Endothelial cell of umbilical vein (primary cell): ENCODE measurements around the gene ZFPM1. TPM values are rescaled to one million over a fixed set of nuclear protein-coding genes. Genes with fewer than 3 reads are reported as not detected.

Source experiments
- BruUV-seq: library from RNA; stranded (reverse); fragments of 400-500 nt; replicated peaks from 2 replicates; lab custom pipeline; 2021; lab: Mats Ljungman, UMichigan
- CTCF ChIA-PET: fragments of 300-600, 350-600 bp; sonication (Branson Sonifier 250); formaldehyde crosslinking; loops from one replicate; lab custom pipeline; 2021; ENCODE audit warnings: antibody characterized with exemption, inconsistent platforms; lab: Charles Lee
- POLR2A ChIA-PET: fragments of 300-600, 350-600 bp; sonication (Branson Sonifier 250); formaldehyde crosslinking; loops from one replicate; lab custom pipeline; 2021; ENCODE audit warnings: antibody characterized with exemption, inconsistent platforms; lab: Charles Lee
- DNase-seq: peaks from one replicate; pipeline ENCODE4 v3.0.0-alpha.2; 2011; ENCODE audit warnings: low read depth, low spot score
- FAIRE-seq: peaks from 2 replicates; lab custom pipeline; 2011; peaks lifted over from hg19 to GRCh38; lab: Jason Lieb, UNC
- H2AFZ ChIP-seq: 2 replicates; pipeline ENCODE4 v1.6.0; 2012; ENCODE audit warnings: low read depth, low read length, control low read depth, inconsistent platforms
- H3K27ac ChIP-seq: 2 replicates; pipeline ENCODE4 v1.5.1; 2011; ENCODE audit warnings: low read depth, mild to moderate bottlenecking, control low read depth, low read length, moderate library complexity; ENCODE audit not compliant: insufficient read depth
- H3K27me3 ChIP-seq, 2 experiments: 2 replicates each; pipeline versions ENCODE4 v1.6.0 to v1.6.1; 2011; ENCODE audit warnings: low read length in 2 of 2, mixed read lengths in 1 of 2; ENCODE audit not compliant: control insufficient read depth in 2 of 2, insufficient read depth in 2 of 2
- H3K36me3 ChIP-seq, 2 experiments: 2 replicates in 1 of 2; 3 replicates in 1 of 2; pipeline ENCODE4 v1.5.1; 2011; ENCODE audit warnings: low read length in 2 of 2, mild to moderate bottlenecking in 1 of 2, moderate library complexity in 1 of 2; ENCODE audit not compliant: control insufficient read depth in 2 of 2, insufficient read depth in 2 of 2; ENCODE audit errors: extremely low read depth in 1 of 2
- H3K4me1 ChIP-seq: 3 replicates; pipeline ENCODE4 v1.5.1; 2011; ENCODE audit warnings: mild to moderate bottlenecking, low read length; ENCODE audit not compliant: control insufficient read depth, insufficient read depth; ENCODE audit errors: extremely low read depth
- H3K4me2 ChIP-seq: 2 replicates; pipeline ENCODE4 v1.6.1; 2011; ENCODE audit warnings: low read length, control low read depth, mixed read lengths; ENCODE audit not compliant: insufficient read depth
- H3K4me3 ChIP-seq, 3 experiments: fragments of 200-600 bp in 1 of 3; sonication (generic), shearing (Covaris generic) in 1 of 3; replicated peaks in 1 of 3; 2 replicates each; pipeline ENCODE4 v1.5.1; 2011 to 2016; ENCODE audit warnings: control low read depth in 3 of 3, low read length in 3 of 3, mild to moderate bottlenecking in 2 of 3, inconsistent platforms in 1 of 3, low read depth in 1 of 3, moderate library complexity in 1 of 3; ENCODE audit not compliant: insufficient read depth in 1 of 3
- H3K79me2 ChIP-seq: 2 replicates; pipeline ENCODE4 v1.6.0; 2012; ENCODE audit warnings: low read length, inconsistent platforms; ENCODE audit not compliant: control insufficient read depth, insufficient read depth
- H3K9ac ChIP-seq: replicated peaks from 2 replicates; pipeline ENCODE3; 2011; ENCODE audit warnings: low read length, control low read depth; ENCODE audit not compliant: insufficient read depth; ENCODE audit errors: extremely low read depth
- H3K9me1 ChIP-seq: replicated peaks from 3 replicates; pipeline ENCODE4 v1.6.0; 2011; ENCODE audit warnings: mild to moderate bottlenecking, low read length; ENCODE audit not compliant: control insufficient read depth, insufficient read depth; ENCODE audit errors: extremely low read depth
- H3K9me3 ChIP-seq: replicated peaks from 2 replicates; pipeline ENCODE4 v1.5.1; 2012; ENCODE audit warnings: low read length, inconsistent platforms; ENCODE audit not compliant: control insufficient read depth, insufficient read depth
- H4K20me1 ChIP-seq: replicated peaks from 2 replicates; pipeline ENCODE3; 2011; ENCODE audit warnings: mild to moderate bottlenecking, low read length; ENCODE audit not compliant: control insufficient read depth, insufficient read depth; ENCODE audit errors: extremely low read depth
- CTCF ChIP-seq, 2 donors: IDR thresholded peaks; 1 replicate in 1 of 2; 2 replicates in 1 of 2; pipeline ENCODE4 v1.5.1; 2011; ENCODE audit warnings: low read length in 2 of 2, mild to moderate bottlenecking in 2 of 2, moderate library complexity in 2 of 2, control low read depth in 1 of 2, inconsistent platforms in 1 of 2, low read depth in 1 of 2; ENCODE audit not compliant: insufficient read depth in 1 of 2; ENCODE audit errors: extremely low read depth in 1 of 2
- EZH2 ChIP-seq: IDR thresholded peaks from 2 replicates; pipeline ENCODE4 v1.6.1; 2012; ENCODE audit warnings: borderline replicate concordance, low read depth, mild to moderate bottlenecking, moderate library complexity, low read length, inconsistent platforms; ENCODE audit not compliant: severe bottlenecking
- FOS ChIP-seq: IDR thresholded peaks from 2 replicates; pipeline ENCODE4 v1.6.1; 2011; ENCODE audit warnings: mild to moderate bottlenecking, low read length, moderate library complexity, borderline replicate concordance; ENCODE audit not compliant: insufficient read depth
- GATA2 ChIP-seq: IDR thresholded peaks from 2 replicates; pipeline ENCODE4 v1.7.0; 2011; ENCODE audit warnings: low read depth, mild to moderate bottlenecking, moderate library complexity, mixed read lengths, low read length; ENCODE audit not compliant: insufficient read length, insufficient read depth
- JUN ChIP-seq: IDR thresholded peaks from 2 replicates; pipeline ENCODE4 v1.6.1; 2011; ENCODE audit warnings: borderline replicate concordance, low read depth; ENCODE audit not compliant: insufficient read length, insufficient read depth
- MYC ChIP-seq: IDR thresholded peaks from one replicate; pipeline ENCODE4 v1.6.1; 2011; ENCODE audit warnings: mild to moderate bottlenecking, low read depth, low read length
- POLR2A ChIP-seq: IDR thresholded peaks from 2 replicates; pipeline ENCODE4 v1.6.1; 2012; ENCODE audit warnings: low read depth, mild to moderate bottlenecking, control low read depth, low read length
- POLR2AphosphoS5 ChIP-seq: IDR thresholded peaks from 2 replicates; pipeline ENCODE4 v1.6.1; 2012; ENCODE audit warnings: low read depth, mild to moderate bottlenecking, control low read depth, low read length, moderate library complexity; ENCODE audit not compliant: insufficient read depth
- dilution Hi-C: fragments of 300-500 bp; cut with MboI; formaldehyde crosslinking; loops from one replicate; pipeline ENCODE4 v1.15.0; 2019; ENCODE audit warnings: low sequenced_read_pairs; ENCODE audit not compliant: extremely low pct_ligation_motif_present
- intact Hi-C: fragments of 100-400 bp; cut with micrococcal nuclease; formaldehyde crosslinking; loops from one replicate; pipeline ENCODE4 v1.10.0; 2022
- polyA plus RNA-seq, 4 experiments: library from polyadenylated mRNA; depleted of rRNA in 3 of 4; stranded (reverse) in 3 of 4; unstranded in 1 of 4; fragments of >200 nt; gene quantifications; 2 replicates each; pipeline versions ENCODE4 v1.2.1 to v1.2.3, GENCODE V29; 2011 to 2012; ENCODE audit warnings: missing spikeins in 1 of 4
- total RNA-seq: library from RNA; stranded (reverse); gene quantifications from 2 replicates; pipeline ENCODE4 v1.2.3, GENCODE V29; 2021
- TF ChIP-seq, protein P1 (sequence below): IDR thresholded peaks from 2 replicates; pipeline ENCODE4 v1.6.1; 2011; ENCODE audit not compliant: insufficient read depth, insufficient read length

ZFPM1 gene
- total and polyA plus RNA-seq, 2 donors (not counting 3 experiments of a cell fraction or from before 2014, with no cell fraction given) = 0.37 to 7.5 TPM

GRCh38 chr16:88523309-88524161, 70.5 kb downstream of the ZFPM1 start:
- no peaks in the 10 kb centered on the region for H3K9me1 ChIP-seq
- POLR2A ChIA-PET = no interaction called here

More at GRCh38 chr16:88523309-88524161, 70.5 kb downstream of the ZFPM1 start:
- Histone ChIP-seq H3K27me3 (no peaks in the 10 kb centered on the region), H3K79me2 (no peaks in the 10 kb centered on the region), H3K9me3 (no peaks in the 10 kb centered on the region), H3K4me2 (no peak overlapping the region), H4K20me1 (no peaks in the 10 kb centered on the region), H3K27ac (no peak overlapping the region), H3K36me3 (no peaks in the 10 kb centered on the region), H3K4me1 (peaks cover 20% of the 10 kb centered on the region), H2AFZ (no peak overlapping the region), H3K9ac (no peak overlapping the region), H3K4me3 (no peak overlapping the region)
- no peak for DNase-seq
- dilution Hi-C loops (no loop called here), intact Hi-C loops (no loop called here)
- no TSS peak for BruUV-seq
- TF ChIP-seq MYC = no peak
- TF ChIP-seq, protein P1, sequence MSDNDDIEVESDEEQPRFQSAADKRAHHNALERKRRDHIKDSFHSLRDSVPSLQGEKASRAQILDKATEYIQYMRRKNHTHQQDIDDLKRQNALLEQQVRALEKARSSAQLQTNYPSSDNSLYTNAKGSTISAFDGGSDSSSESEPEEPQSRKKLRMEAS = no peak
- TF ChIP-seq POLR2A = no peak
- no peak for TF ChIP-seq FOS
- no peak for TF ChIP-seq JUN
- no peak for TF ChIP-seq POLR2AphosphoS5
- no peak for TF ChIP-seq GATA2
- no peak for TF ChIP-seq CTCF (IDR thresholded peaks at IDR 0.05; ENCODE audit: extremely low read depth in 1 of 2, insufficient read depth in 1 of 2, low read depth in 1 of 2, low read length in 2 of 2)
- TF ChIP-seq EZH2 = no peak
- no peak for FAIRE-seq
- CTCF ChIA-PET = no interaction called here
